Measurements from ENCODE around the gene FTMT. TPM values are rescaled to one million over a fixed set of nuclear protein-coding genes. Genes with fewer than 3 reads are reported as not detected.

FTMT gene
- total RNA-seq, 1 experiment from 2014 or later: not detected

DNA sequence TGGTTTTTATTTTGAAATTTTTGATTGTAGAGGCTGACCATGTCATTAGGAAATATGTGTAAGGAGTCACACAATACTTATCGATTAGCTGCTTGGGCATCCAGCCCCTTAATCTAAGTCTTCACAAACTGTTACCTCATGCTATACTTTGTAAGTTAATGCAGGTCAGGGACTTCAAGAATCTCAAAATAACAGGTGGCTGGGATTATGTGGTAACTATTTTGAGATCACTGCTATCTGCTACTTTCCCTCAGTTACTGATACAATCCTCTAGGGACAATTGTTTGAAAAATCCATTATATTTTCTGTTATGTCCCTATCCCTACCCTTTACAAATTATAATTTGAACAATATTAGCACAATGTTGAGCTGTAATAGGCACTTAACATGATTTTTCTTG lies 21.7 kb downstream of the FTMT start:
- POLR2A ChIA-PET (ENCODE audit: low non-redundant PET): interaction anchor here (0.6 kb wide), 1 partner anchor 51 kb away, joined by 11 read pairs; no protein-coding TSS in a partner anchor
- CTCF ChIA-PET: no interaction called here
- TF ChIP-seq, protein P1, sequence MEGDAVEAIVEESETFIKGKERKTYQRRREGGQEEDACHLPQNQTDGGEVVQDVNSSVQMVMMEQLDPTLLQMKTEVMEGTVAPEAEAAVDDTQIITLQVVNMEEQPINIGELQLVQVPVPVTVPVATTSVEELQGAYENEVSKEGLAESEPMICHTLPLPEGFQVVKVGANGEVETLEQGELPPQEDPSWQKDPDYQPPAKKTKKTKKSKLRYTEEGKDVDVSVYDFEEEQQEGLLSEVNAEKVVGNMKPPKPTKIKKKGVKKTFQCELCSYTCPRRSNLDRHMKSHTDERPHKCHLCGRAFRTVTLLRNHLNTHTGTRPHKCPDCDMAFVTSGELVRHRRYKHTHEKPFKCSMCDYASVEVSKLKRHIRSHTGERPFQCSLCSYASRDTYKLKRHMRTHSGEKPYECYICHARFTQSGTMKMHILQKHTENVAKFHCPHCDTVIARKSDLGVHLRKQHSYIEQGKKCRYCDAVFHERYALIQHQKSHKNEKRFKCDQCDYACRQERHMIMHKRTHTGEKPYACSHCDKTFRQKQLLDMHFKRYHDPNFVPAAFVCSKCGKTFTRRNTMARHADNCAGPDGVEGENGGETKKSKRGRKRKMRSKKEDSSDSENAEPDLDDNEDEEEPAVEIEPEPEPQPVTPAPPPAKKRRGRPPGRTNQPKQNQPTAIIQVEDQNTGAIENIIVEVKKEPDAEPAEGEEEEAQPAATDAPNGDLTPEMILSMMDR (conservative IDR thresholded peaks at IDR 0.05; ENCODE audit: low read depth, low read length): no peak
- TF ChIP-seq EZH2 (IDR thresholded peaks at IDR 0.05; ENCODE audit: borderline replicate concordance, low read depth, low read length, poor library complexity, severe bottlenecking): no peak
- peaks cover 2% of the 10 kb centered on the region for H3K27me3 ChIP-seq (replicated peaks; ENCODE audit: insufficient read depth, low read depth, low read length, poor library complexity)
- no peaks in the 10 kb centered on the region for H3K36me3 ChIP-seq (ENCODE audit: insufficient read depth, low read length, poor library complexity, severe bottlenecking)
- no peaks in the 10 kb centered on the region for H3K4me1 ChIP-seq (ENCODE audit: insufficient read depth, low read length, poor library complexity, severe bottlenecking)
- H3K9me3 ChIP-seq (ENCODE audit: low read depth, low read length, poor library complexity, severe bottlenecking): no peaks in the 10 kb centered on the region
- H3K4me3 ChIP-seq (ENCODE audit: low read depth, low read length, poor library complexity, severe bottlenecking): no peak overlapping the region
- no peak overlapping the region for H3K27ac ChIP-seq (ENCODE audit: low read depth, low read length, poor library complexity, severe bottlenecking)
- intact Hi-C loops (cut with micrococcal nuclease; ENCODE audit: unreplicated experiment): loop anchor here (5.0 to 10.0 kb wide), 2 partner anchors 1069 to 1216 kb away; no protein-coding TSS in a partner anchor
- BruUV-seq (replicated peaks): no TSS peak
- no peak for DNase-seq (ENCODE audit: low spot score)

DNA sequence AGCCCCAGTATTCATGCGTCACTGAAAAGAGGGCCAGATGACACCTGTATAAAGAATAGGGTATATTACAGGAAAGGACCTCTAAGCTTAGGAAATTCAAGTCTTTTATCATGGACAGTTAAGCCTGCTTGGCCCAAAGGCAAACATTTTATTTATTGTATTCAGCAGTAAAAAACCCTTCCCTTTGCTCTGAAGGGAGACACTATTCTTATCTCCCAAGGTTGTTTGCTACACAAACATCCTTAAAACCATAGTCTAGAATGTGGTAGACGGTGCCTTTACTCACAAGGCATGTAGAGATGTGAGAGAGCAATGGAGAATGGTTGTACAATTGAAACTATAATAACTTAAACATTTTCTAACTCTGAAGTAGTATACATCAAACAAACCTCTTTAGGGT lies 33.9 kb downstream of the FTMT start:
- TF ChIP-seq EZH2 (IDR thresholded peaks at IDR 0.05; ENCODE audit: borderline replicate concordance, low read depth, low read length, poor library complexity, severe bottlenecking): no peak
- TF ChIP-seq, protein P1 (conservative IDR thresholded peaks at IDR 0.05; ENCODE audit: low read depth, low read length): no peak
- H3K4me1 ChIP-seq (ENCODE audit: insufficient read depth, low read length, poor library complexity, severe bottlenecking): no peaks in the 10 kb centered on the region
- intact Hi-C loops (cut with micrococcal nuclease; ENCODE audit: unreplicated experiment): no loop called here
- H3K27me3 ChIP-seq (replicated peaks; ENCODE audit: insufficient read depth, low read depth, low read length, poor library complexity): no peaks in the 10 kb centered on the region
- POLR2A ChIA-PET (ENCODE audit: low non-redundant PET): no interaction called here
- no peaks in the 10 kb centered on the region for H3K36me3 ChIP-seq (ENCODE audit: insufficient read depth, low read length, poor library complexity, severe bottlenecking)
- CTCF ChIA-PET: no interaction called here
- no TSS peak for BruUV-seq (replicated peaks)
- H3K27ac ChIP-seq (ENCODE audit: low read depth, low read length, poor library complexity, severe bottlenecking): no peak overlapping the region
- no peaks in the 10 kb centered on the region for H3K9me3 ChIP-seq (ENCODE audit: low read depth, low read length, poor library complexity, severe bottlenecking)
- H3K4me3 ChIP-seq (ENCODE audit: low read depth, low read length, poor library complexity, severe bottlenecking): no peak overlapping the region
- DNase-seq (ENCODE audit: low spot score): no peak

DNA sequence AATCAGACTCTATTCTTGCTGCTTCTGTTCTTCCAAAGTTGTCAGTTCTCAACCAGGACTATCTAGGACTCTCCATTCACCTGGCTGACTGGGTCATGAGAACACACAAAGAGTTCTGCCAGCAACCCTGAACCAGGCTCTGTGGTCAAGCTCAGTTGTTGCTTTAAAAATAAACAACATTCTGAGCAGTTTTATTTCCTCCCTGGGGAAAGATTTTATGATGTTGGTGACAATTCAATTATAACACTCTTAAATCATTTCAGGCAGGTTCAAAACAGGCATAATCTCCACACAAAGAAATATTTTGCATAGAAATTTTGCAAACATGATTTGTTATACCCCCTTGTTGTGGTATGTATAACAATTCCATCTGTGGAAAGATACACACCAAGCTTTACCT lies 36.0 kb downstream of the FTMT start:
- Histone ChIP-seq H3K9me3 (ENCODE audit: low read depth, low read length, poor library complexity, severe bottlenecking) (no peaks in the 10 kb centered on the region), H3K27me3 (replicated peaks; ENCODE audit: insufficient read depth, low read depth, low read length, poor library complexity) (peaks cover 5% of the 10 kb centered on the region), H3K27ac (ENCODE audit: low read depth, low read length, poor library complexity, severe bottlenecking) (no peak overlapping the region), H3K4me1 (ENCODE audit: insufficient read depth, low read length, poor library complexity, severe bottlenecking) (no peaks in the 10 kb centered on the region), H3K36me3 (ENCODE audit: insufficient read depth, low read length, poor library complexity, severe bottlenecking) (no peaks in the 10 kb centered on the region), H3K4me3 (ENCODE audit: low read depth, low read length, poor library complexity, severe bottlenecking) (no peak overlapping the region)
- intact Hi-C loops (cut with micrococcal nuclease; ENCODE audit: unreplicated experiment): no loop called here
- DNase-seq (ENCODE audit: low spot score): no peak
- BruUV-seq (replicated peaks): no TSS peak
- TF ChIP-seq, protein P1 (conservative IDR thresholded peaks at IDR 0.05; ENCODE audit: low read depth, low read length): no peak
- no peak for TF ChIP-seq EZH2 (IDR thresholded peaks at IDR 0.05; ENCODE audit: borderline replicate concordance, low read depth, low read length, poor library complexity, severe bottlenecking)
- CTCF ChIA-PET: no interaction called here
- POLR2A ChIA-PET (ENCODE audit: low non-redundant PET): no interaction called here

Measured in A673 (cell line).